22Rv1 (cell line): ENCODE measurements around the gene CBX3.

ENCODE experiments used
- CTCF ChIP-seq: fragments of 450-650 bp; IDR thresholded peaks from 2 replicates; pipeline ENCODE4 v1.5.1; 2017; ENCODE audit warnings: mild to moderate bottlenecking
- ZFX ChIP-seq: fragments of 450-650 bp; IDR thresholded peaks from 2 replicates; pipeline ENCODE4 v1.6.1; 2017; ENCODE audit warnings: antibody characterized with exemption, borderline replicate concordance

DNA sequence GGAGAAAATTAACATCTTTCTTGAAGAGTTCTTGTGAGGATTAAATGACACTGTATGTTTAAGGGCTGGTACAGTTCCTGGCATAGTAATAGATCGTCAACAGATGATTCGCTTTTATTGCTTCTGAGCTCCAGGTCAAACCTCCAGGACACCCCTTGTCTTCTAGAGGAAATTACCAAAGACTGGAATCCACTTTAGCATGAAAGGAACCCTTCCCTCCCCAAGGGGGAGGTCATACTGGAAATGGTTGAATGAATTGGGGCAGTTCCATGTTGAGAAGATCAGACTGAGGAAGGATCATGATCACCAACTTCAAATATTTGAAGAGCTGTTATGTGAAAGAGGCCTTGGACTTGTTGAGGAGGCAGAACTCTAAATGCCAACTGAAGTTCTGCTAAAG is 40.6 kb upstream of the CBX3 start:
- TF ChIP-seq CTCF (no peak), ZFX (no peak)
